Transverse colon (tissue), 4 donors: ENCODE measurements around the gene AGPAT2.

Source experiments
- CTCF ChIP-seq, 5 experiments: fragments of 200-600 bp in 3 of 5; fragments of 450-650 bp in 2 of 5; sonication (generic) in 3 of 5; IDR thresholded peaks; 1 replicate in 2 of 5; 2 replicates in 3 of 5; pipeline ENCODE4 v1.5.1; 2016 to 2017; ENCODE audit warnings: antibody characterized with exemption in 5 of 5, inconsistent platforms in 3 of 5, mild to moderate bottlenecking in 2 of 5, moderate library complexity in 1 of 5
- POLR2AphosphoS5 ChIP-seq, 3 donors: sonication (generic); formaldehyde crosslinking; IDR thresholded peaks; one replicate each; pipeline ENCODE4 v1.6.1; 2016; ENCODE audit warnings: antibody characterized with exemption in 3 of 3

DNA sequence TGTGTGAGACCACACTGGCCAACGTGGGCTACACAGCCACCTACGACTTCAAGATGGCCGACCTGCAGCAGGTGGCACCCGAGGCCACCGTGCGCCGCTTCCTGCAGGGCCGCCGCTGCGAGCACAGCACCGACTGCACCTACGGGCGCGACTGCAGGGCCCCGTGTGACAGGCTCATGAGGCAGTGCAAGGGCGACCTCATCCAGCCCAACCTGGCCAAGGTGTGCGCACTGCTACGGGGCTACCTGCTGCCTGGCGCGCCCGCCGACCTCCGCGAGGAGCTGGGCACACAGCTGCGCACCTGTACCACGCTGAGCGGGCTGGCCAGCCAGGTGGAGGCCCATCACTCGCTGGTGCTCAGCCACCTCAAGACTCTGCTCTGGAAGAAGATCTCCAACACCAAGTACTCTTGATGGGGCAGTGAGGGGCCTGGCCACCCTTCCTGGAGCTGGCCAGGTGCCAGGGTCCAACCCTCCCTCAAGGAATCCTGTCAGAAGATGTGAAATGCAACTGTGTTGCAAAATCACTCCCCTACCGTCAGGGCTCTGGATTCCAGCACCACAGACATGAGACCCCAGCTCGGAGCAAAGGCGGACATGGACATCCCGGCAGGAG, 36.2 kb upstream of the AGPAT2 start:
- TF ChIP-seq CTCF (IDR thresholded peaks at IDR 0.05): no peak
- no peak for TF ChIP-seq POLR2AphosphoS5 (IDR thresholded peaks at IDR 0.05)
